M059J (cell line): ENCODE data around the gene GHRHR. TPM values are rescaled to one million over a fixed set of nuclear protein-coding genes. Genes with fewer than 3 reads are reported as not detected.
A peak's percentile ranks its signal among the peaks of the same experiment; 100 is the strongest.

Experiments used
- DNase-seq: peaks from one replicate; pipeline ENCODE4 v3.0.0-alpha.2; 2012; ENCODE audit warnings: low read depth
- total RNA-seq: library from RNA; depleted of rRNA; stranded (reverse); fragments of >200 nt; shearing (Covaris generic); gene quantifications from 2 replicates; pipeline ENCODE4 v1.2.3, GENCODE V29; 2014; rRNA removed

Gene GHRHR
- total RNA-seq, 1 experiment from 2014 or later, result not detected

DNA sequence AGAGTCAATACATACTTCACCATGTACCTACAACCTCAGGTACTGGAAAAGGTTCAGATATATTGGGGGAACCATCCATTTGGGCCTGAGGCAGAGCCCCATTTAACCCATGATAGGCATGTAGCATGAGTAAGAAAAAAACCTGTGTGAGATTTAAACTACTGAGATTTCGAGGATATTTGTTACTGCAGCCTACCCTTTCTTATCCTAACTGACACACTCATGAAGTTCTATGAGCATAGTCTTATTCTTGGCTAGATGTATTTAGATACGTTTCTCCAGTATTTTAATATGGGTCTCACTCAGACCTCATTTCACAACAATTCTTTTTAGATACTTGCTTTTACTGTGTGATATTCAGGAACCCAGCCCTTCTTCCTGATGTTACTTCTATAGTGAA lies 39.3 kb downstream of the GHRHR start:
- no peak for DNase-seq

DNA sequence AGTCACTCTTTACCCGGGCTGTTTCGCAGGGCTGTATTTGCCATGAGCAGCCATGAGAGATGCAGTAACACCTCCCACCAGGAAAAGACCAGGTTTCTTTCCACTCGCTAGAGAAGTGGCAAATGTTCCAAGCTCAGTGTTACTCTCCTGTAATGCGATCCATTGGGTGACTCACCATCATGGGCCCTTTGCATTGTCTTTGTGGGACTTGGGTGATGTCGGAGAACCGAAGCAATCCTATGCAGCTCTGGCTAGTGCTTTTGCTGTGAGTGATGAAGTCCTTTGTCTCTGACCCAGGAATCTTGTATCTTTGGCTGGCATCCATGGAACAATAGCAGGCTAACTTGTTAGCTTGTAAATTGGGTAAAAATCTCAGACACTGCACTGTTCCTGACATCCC lies 40.0 kb downstream of the GHRHR start:
- DNase-seq, result peak; percentile 20

GRCh38 chr7:31004393-31004792 lies 40.6 kb downstream of the GHRHR start:
- no peak for DNase-seq

DNA sequence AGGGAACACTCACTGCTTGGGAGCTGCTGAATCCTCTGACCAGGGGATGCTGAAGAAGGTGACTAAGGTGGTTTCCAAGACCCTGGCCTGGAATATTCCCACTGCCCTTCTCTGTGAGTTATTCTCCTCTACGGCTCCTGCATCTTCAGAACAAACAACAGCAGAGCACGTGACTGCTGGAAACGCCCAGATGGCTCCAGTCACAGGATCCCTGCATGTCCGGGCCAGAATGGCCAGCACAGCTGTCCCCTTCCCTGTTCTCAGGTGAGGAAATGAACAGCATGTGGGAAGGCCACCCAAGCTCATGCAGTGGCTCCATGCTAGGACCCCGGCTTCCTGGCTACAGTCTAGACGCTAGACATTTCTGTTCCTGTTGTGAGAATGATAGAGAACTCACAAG lies 43.1 kb downstream of the GHRHR start:
- no peak for DNase-seq

- no peak for DNase-seq
Measured at GRCh38 chr7:31007634-31008033, 43.9 kb downstream of the GHRHR start.

DNA sequence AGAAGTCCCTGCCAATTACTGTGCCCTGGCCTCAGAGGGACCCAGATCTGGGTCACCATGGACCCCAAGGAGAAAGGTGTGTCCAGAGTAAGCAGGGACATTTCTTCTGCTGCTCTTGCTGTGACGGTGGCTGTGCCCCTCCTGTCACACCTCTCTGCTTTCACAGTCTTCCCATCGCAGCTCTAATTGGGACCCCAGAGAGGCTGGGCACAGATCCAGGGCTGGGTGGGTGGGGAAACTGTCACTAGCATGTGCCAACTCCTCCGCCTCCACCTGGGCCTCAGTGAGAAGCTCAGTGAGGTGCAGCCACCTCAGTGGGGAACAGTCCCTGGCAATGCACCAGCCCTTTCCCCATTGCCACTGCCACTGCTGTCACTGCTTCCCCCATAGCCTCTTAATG lies 51.1 kb downstream of the GHRHR start:
- DNase-seq, result no peak

- DNase-seq, result no peak
Measured at GRCh38 chr7:31017032-31017675, 53.4 kb downstream of the GHRHR start.

DNA sequence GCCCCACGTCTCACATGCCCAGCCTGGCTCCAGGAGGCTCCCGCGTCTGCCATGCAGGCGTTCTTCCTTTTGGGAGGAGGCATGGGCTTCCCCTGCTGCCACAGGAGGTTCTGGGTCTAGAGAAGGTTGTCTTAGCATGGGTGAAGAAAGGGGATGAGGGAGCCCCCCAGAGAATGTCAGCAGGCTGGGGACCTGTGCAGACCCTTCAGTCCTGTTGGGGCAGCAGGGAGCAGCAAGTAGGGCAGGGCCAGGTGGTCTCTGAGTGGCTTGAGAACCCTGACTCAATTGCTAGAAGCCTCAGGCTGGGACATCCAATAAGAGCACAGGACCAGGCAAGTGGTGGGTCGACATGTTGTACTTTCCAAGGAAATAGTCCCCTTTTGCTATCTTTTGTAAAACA lies 54.0 kb downstream of the GHRHR start:
- DNase-seq, result no peak

DNA sequence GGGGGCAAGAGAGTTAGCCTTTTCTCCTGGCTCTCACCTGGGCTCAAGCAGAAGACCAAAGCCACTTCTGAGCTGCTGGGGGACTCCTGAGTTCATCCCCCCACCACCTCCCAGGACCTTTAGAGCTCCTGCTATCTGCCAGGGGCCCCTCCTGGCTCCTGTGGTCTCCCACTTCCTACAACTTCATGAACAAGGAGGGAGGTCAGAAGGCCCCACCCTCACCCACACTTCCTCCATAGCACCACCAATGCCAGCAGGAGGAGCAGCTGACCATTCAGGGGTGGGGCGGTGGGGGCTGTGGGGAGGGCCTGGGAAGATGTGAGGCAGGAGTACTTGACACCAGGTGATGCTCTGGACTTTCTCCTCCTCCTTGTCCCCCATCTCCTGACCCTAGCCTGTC lies 55.8 kb downstream of the GHRHR start:
- DNase-seq, result no peak

GRCh38 chr7:31020161-31020560 lies 56.4 kb downstream of the GHRHR start:
- DNase-seq, result no peak

GRCh38 chr7:31020652-31021051 lies 56.9 kb downstream of the GHRHR start:
- DNase-seq, result no peak

DNA sequence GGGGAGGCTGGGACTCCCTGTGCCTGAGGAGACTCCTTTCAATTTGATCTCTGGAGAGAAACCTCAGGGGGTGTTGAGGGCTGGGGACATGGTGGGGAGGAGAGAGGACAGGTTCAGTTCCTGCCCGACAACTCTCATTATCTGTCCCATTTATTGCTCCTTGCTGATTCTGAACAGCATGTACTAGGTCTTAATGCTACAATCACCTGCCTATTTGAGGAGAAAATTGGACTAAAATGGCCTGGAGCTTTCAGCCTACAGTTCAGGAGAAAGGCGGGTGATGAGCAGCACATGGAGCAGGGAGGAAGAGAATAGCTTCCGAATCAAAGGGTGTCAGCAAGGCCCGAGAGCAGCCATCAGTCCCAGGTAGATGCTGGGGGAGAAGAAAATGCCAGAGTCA lies 58.4 kb downstream of the GHRHR start:
- DNase-seq, result no peak

- no peak for DNase-seq
Measured at GRCh38 chr7:31022726-31023125, 59.0 kb downstream of the GHRHR start.

GRCh38 chr7:31023877-31024276 lies 60.1 kb downstream of the GHRHR start:
- DNase-seq, result no peak

DNA sequence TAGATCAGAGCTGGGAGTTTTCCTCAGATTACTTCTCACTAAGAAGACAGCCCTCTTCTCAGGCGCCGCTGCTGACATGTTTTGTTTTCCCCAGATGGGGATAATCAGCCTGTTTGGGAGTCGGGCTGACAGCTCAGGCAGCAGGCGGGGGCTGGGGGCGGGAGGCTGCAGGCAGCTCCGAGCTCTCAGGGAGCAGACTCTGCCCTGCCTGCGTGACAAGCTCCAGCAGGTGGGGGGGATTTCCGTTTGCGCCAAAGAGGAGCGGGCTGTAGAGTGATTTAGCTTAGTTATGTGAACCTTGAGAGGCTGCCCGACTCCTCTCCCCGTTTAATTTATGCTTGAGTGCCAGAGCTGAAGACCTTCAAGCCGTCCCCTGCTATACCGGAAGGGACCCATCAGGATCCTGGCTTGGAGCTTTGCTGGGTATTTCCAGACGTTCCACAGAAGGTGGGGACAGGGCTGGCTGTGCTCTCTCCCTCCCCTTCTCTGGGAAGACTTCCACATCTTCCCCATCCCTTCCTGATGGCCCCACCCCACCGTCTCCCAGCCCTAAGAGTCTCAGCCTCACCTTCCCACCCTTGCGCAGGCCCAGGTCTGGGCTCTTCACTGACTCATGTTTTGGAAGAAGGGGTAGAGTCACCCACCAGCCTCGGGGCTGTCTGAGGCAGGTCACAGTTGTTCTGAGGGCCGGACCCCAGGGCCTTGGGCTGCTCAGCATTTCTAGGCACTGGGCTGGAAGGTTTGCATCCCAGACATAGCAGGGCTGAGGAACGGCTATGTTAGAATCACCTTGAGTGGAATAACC lies 63.6 kb downstream of the GHRHR start:
- no peak for DNase-seq

DNA sequence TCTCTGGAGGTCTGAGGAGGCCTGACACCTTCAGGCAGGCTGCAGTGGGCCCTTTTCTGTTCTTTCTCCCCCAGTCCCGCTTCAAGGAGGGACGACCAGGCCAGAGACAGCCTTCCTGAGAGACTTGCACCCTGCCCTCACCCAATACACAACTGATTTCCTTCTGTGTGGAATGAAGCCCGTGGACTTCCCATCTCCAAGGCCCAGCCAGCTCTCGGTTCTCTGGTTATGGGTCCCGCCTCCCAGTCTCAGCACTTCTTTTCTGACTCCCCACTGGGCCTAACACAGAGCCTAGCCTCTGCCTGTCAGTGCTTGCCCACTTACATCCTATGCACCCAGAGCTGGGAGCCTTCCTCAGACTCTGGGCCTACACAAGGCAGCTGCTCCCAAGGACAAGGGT lies 64.3 kb downstream of the GHRHR start:
- DNase-seq, result no peak

DNA sequence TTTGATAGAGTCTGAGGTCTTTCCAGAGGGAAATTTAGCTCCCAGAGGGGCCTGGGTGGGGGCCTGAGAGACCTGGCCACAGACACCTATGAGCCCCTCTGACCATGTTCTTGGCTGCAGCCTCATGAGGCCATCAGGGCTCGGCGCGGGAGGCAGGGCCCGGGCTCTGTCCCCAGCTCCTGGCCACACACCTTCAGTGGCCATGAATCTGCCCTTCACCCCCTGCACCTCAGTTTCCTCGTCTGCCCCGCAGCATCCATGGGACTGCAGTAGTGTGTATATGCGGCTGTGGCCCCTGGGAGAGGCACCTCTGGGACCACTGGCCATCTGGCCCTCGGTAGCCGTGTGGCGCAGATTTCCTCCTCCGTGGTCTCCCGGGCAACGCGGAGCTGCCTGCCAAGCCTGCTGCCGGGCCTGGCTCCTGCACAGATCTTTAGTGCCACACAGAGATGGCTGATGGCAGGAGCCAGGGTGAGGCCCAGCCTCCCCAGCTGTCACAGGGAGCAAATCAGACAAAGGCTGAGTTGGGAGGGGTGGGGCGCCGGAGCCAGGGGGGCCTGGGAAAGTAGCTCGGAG lies 64.8 kb downstream of the GHRHR start:
- DNase-seq, result no peak

Other genes starting within 250 kb of the GHRHR start
- 0.22 TPM in 1 of 2 replicates, not detected in the other for gene INMT, start 211.8 kb upstream of the GHRHR start, total RNA-seq
- 1.8 and 3.3 TPM in 2 replicates for gene MINDY4, start 192.5 kb upstream of the GHRHR start, total RNA-seq
- gene AQP1, start 52.1 kb upstream of the GHRHR start, total RNA-seq, result 0.62 and 0.74 TPM in 2 replicates
- not detected in 2 replicates for gene ADCYAP1R1, start 88.4 kb downstream of the GHRHR start, total RNA-seq